NCI-H345 treated with DMSO at 0.1 percent for 48 hours (cell line): ENCODE measurements around the gene CPVL.

Experiments
- DNase-seq: peaks from one replicate; lab custom pipeline; 2025; ENCODE audit not compliant: unreplicated experiment; lab: John Stamatoyannopoulos, UW

The CPVL gene

GRCh38 chr7:28953633-28954032 lies 192.7 kb downstream of the CPVL start:
- no peak for DNase-seq
